NT2/D1 (cell line): ENCODE data around the gene FOXP1.

Experiments used
- SUZ12 ChIP-seq: IDR thresholded peaks from 2 replicates; pipeline ENCODE4 v1.6.1; 2011; ENCODE audit not compliant: insufficient read length, insufficient read depth; ENCODE audit errors: extremely low read depth
- ZNF274 ChIP-seq: IDR thresholded peaks from 2 replicates; pipeline ENCODE4 v1.6.1; 2011; ENCODE audit warnings: mild to moderate bottlenecking, low read depth, low read length

DNA sequence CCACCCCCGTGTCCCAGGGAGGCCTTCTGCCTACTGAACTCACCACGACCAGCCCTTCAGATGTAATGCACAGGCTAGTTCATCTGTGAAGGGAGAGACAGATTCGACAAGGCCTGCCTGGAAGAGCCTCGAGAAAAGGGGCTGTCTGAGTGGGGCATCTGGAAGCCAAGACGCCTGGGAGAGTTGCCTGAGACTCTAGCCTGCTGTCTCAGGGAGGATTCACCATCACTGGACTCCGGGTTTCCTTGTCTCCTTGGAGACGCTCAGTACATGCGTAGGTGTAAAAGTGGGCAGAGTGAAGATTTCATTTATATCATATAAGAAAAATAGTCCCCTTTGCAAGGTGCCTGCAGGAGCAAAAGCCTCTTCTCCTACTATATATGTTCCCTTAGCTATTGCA, 468.9 kb downstream of the FOXP1 start:
- TF ChIP-seq SUZ12 = no peak
- TF ChIP-seq ZNF274 = no peak
